Astrocyte (in vitro differentiated cells and primary cell): Measurements from ENCODE around the gene TNFRSF21. TPM values are rescaled to one million over a fixed set of nuclear protein-coding genes. Genes with fewer than 3 reads are reported as not detected.

Source experiments
- DNase-seq: peaks from one replicate; pipeline ENCODE4 v3.0.0-alpha.2; 2010; ENCODE audit warnings: low read depth
- FAIRE-seq: peaks from 2 replicates; lab custom pipeline; 2011; peaks lifted over from hg19 to GRCh38; lab: Jason Lieb, UNC
- H2AFZ ChIP-seq: 2 replicates; pipeline ENCODE4 v1.6.0; 2012; ENCODE audit warnings: low read depth, low read length, inconsistent platforms
- H3K27ac ChIP-seq: 2 replicates; pipeline ENCODE4 v1.5.1; 2011; ENCODE audit warnings: low read depth, low read length, inconsistent platforms
- H3K27me3 ChIP-seq: 2 replicates; pipeline ENCODE4 v1.6.0; 2011; ENCODE audit warnings: low read length, inconsistent platforms; ENCODE audit not compliant: insufficient read depth
- H3K36me3 ChIP-seq: 2 replicates; pipeline ENCODE4 v1.5.1; 2011; ENCODE audit warnings: low read length, inconsistent platforms; ENCODE audit not compliant: insufficient read depth
- H3K4me1 ChIP-seq: 2 replicates; pipeline ENCODE4 v1.5.1; 2011; ENCODE audit warnings: low read length, inconsistent platforms; ENCODE audit not compliant: insufficient read depth
- H3K4me2 ChIP-seq: 2 replicates; pipeline ENCODE4 v1.6.0; 2012; ENCODE audit warnings: low read length, inconsistent platforms
- H3K4me3 ChIP-seq: 2 replicates; pipeline ENCODE4 v1.5.1; 2011; ENCODE audit warnings: low read depth, mild to moderate bottlenecking, low read length, inconsistent platforms; ENCODE audit not compliant: insufficient read depth
- H3K79me2 ChIP-seq: 2 replicates; pipeline ENCODE4 v1.6.0; 2012; ENCODE audit warnings: mild to moderate bottlenecking, low read length, inconsistent platforms; ENCODE audit not compliant: insufficient read depth
- H3K9ac ChIP-seq: 2 replicates; pipeline ENCODE4 v1.6.0; 2012; ENCODE audit warnings: mild to moderate bottlenecking, low read length, inconsistent platforms
- H3K9me3 ChIP-seq: 2 replicates; pipeline ENCODE4 v1.5.1; 2012; ENCODE audit warnings: low read depth, mild to moderate bottlenecking, low read length, inconsistent platforms; ENCODE audit not compliant: insufficient read depth
- H4K20me1 ChIP-seq: 2 replicates; pipeline ENCODE4 v1.6.0; 2012; ENCODE audit warnings: low read length, inconsistent platforms; ENCODE audit not compliant: insufficient read depth
- H3K27ac Mint-ChIP-seq: one replicate; pipeline ENCODE4 v1.8.0; 2021; ENCODE audit warnings: mild to moderate bottlenecking, mixed read lengths; ENCODE audit not compliant: unreplicated experiment
- H3K27me3 Mint-ChIP-seq: one replicate; pipeline ENCODE4 v1.8.0; 2021; ENCODE audit warnings: low read depth, mixed read lengths; ENCODE audit not compliant: unreplicated experiment
- H3K36me3 Mint-ChIP-seq: one replicate; pipeline ENCODE4 v1.8.0; 2021; ENCODE audit warnings: low read depth, mixed read lengths; ENCODE audit not compliant: unreplicated experiment
- H3K4me1 Mint-ChIP-seq: one replicate; pipeline ENCODE4 v1.8.0; 2021; ENCODE audit warnings: low read depth, mixed read lengths; ENCODE audit not compliant: unreplicated experiment
- H3K4me3 Mint-ChIP-seq: one replicate; pipeline ENCODE4 v1.8.0; 2021; ENCODE audit warnings: mild to moderate bottlenecking, moderate library complexity, mixed read lengths; ENCODE audit not compliant: unreplicated experiment
- H3K9me3 Mint-ChIP-seq: one replicate; pipeline ENCODE4 v1.8.0; 2021; ENCODE audit warnings: mild to moderate bottlenecking, mixed read lengths; ENCODE audit not compliant: unreplicated experiment
- EZH2 ChIP-seq: IDR thresholded peaks from 2 replicates; pipeline ENCODE4 v1.6.1; 2012; ENCODE audit warnings: mild to moderate bottlenecking, low read length, inconsistent platforms; ENCODE audit not compliant: insufficient read depth
- total RNA-seq: library from RNA; stranded (reverse); gene quantifications from 2 replicates; pipeline ENCODE4 v1.2.1, GENCODE V29; 2021
- TF ChIP-seq, protein P1 (sequence below): IDR thresholded peaks from 2 replicates; pipeline ENCODE4 v1.5.1; 2011; ENCODE audit warnings: low read depth, mild to moderate bottlenecking, inconsistent platforms, low read length, moderate library complexity; ENCODE audit not compliant: insufficient read depth

TNFRSF21 gene
- total RNA-seq, 1 donor from 2014 or later, result 244 TPM

DNA sequence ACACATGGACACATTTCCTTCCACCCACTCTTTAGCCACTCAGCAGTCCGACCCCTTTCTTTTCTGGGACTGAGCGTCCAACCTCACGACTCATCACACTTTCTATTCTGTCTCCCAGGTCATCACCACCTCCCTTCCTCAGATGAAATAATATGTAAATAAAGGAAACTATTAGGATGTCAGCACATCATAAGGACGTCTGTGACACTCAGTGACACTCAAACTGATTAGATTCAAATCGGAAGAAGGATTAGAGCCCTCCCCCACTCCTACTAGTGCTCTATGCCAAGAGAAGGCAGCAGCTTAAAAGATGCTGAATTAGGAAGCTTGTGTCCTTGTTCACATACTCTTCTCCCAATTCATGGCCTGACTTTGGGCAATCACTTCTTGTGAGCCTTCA is 113.6 kb downstream of the TNFRSF21 start:
- Mint-ChIP-seq H3K4me1 (peaks cover 22% of the 10 kb centered on the region), H3K9me3 (no peaks in the 10 kb centered on the region), H3K27me3 (no peaks in the 10 kb centered on the region), H3K27ac (no peak overlapping the region), H3K4me3 (no peak overlapping the region), H3K36me3 (no peaks in the 10 kb centered on the region)
- TF ChIP-seq, protein P1, sequence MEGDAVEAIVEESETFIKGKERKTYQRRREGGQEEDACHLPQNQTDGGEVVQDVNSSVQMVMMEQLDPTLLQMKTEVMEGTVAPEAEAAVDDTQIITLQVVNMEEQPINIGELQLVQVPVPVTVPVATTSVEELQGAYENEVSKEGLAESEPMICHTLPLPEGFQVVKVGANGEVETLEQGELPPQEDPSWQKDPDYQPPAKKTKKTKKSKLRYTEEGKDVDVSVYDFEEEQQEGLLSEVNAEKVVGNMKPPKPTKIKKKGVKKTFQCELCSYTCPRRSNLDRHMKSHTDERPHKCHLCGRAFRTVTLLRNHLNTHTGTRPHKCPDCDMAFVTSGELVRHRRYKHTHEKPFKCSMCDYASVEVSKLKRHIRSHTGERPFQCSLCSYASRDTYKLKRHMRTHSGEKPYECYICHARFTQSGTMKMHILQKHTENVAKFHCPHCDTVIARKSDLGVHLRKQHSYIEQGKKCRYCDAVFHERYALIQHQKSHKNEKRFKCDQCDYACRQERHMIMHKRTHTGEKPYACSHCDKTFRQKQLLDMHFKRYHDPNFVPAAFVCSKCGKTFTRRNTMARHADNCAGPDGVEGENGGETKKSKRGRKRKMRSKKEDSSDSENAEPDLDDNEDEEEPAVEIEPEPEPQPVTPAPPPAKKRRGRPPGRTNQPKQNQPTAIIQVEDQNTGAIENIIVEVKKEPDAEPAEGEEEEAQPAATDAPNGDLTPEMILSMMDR, result no peak
- TF ChIP-seq EZH2, result no peak
- H3K36me3 ChIP-seq, result no peaks in the 10 kb centered on the region
- H3K27me3 ChIP-seq, result no peaks in the 10 kb centered on the region
- H3K9ac ChIP-seq, result no peak overlapping the region
- H3K4me2 ChIP-seq, result no peak overlapping the region
- H3K4me1 ChIP-seq, result no peaks in the 10 kb centered on the region
- H3K9me3 ChIP-seq, result no peaks in the 10 kb centered on the region
- no peaks in the 10 kb centered on the region for H4K20me1 ChIP-seq
- H3K79me2 ChIP-seq, result no peaks in the 10 kb centered on the region
- FAIRE-seq, result no peak
- H3K4me3 ChIP-seq, result no peak overlapping the region
- no peak overlapping the region for H2AFZ ChIP-seq
- no peak for DNase-seq
- H3K27ac ChIP-seq, result no peak overlapping the region

DNA sequence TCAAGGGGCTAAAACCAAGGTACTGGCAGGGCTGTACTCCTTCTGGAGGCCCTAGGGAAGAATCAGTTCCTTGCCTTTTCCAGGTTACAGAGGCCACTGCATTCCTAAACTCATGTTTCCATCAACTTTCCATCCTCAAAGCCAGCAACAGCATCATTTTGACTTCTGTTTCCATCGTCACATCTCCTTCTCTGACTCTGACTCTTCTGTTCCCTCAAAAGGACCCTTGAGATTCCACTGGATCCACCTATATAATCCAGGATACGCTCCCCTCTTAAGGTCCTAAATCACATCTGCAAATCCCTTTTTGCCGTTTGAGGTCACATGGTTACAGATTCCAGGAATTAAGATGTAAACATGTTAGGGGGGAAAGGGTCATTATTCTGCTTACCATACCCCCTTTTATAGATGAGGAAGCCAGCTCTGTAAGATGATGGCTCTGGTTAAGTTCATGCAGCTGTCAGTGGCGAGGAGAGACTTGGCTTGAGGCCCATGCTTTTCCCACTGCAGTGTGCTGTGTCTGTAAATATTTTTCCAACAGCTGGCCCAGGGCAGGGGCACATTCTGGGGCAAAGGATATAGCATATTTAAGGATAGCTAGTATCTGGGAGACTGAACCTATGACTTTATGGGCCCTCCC is 114.6 kb downstream of the TNFRSF21 start:
- no peak overlapping the region for H3K4me3 ChIP-seq
- Mint-ChIP-seq H3K4me1 (peaks cover 17% of the 10 kb centered on the region), H3K27me3 (no peaks in the 10 kb centered on the region), H3K4me3 (no peak overlapping the region), H3K9me3 (peaks cover under 1% of the 10 kb centered on the region), H3K27ac (peak overlapping the region; percentile 14), H3K36me3 (no peaks in the 10 kb centered on the region)
- H3K9ac ChIP-seq, result no peak overlapping the region
- no peak overlapping the region for H2AFZ ChIP-seq
- H3K79me2 ChIP-seq, result no peaks in the 10 kb centered on the region
- H3K27ac ChIP-seq, result no peak overlapping the region
- H3K9me3 ChIP-seq, result no peaks in the 10 kb centered on the region
- H3K27me3 ChIP-seq, result no peaks in the 10 kb centered on the region
- no peak overlapping the region for H3K4me2 ChIP-seq
- H4K20me1 ChIP-seq, result no peaks in the 10 kb centered on the region
- no peak for DNase-seq
- no peak for FAIRE-seq
- no peaks in the 10 kb centered on the region for H3K36me3 ChIP-seq
- TF ChIP-seq, protein P1, result no peak
- no peak for TF ChIP-seq EZH2
- no peaks in the 10 kb centered on the region for H3K4me1 ChIP-seq

DNA sequence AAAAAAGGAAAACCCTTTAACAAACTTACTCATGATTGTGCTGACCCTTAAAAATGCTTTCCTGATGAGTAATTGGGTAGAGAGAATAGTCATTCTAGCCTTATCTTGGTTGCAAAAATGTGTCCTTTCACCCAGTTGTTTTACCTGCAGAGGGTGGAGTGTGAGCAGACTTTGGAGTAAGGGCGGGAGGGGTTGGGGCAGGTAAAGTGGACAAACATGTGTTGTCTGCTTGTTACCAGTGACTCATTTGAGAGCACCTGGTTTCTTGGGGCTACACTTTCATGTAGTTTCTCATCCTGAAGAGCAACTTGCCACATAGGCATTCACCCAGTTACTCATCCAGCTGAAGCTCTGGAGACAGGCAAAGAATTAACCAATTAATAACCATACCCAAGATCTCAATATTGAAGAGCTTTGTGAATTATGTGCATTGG is 121.1 kb downstream of the TNFRSF21 start:
- no peaks in the 10 kb centered on the region for H4K20me1 ChIP-seq
- FAIRE-seq (peak; percentile 23), DNase-seq (peak; percentile 83)
- no peaks in the 10 kb centered on the region for H3K79me2 ChIP-seq
- H3K9me3 Mint-ChIP-seq, result peaks cover 4% of the 10 kb centered on the region
- peak overlapping the region; percentile 81 for H3K27ac Mint-ChIP-seq
- H3K27me3 Mint-ChIP-seq, result no peaks in the 10 kb centered on the region
- H2AFZ ChIP-seq, result no peak overlapping the region
- H3K4me1 ChIP-seq, result peaks cover 12% of the 10 kb centered on the region
- no peak overlapping the region for H3K9ac ChIP-seq
- H3K27me3 ChIP-seq, result no peaks in the 10 kb centered on the region
- TF ChIP-seq EZH2, result no peak
- TF ChIP-seq, protein P1, result no peak
- H3K4me2 ChIP-seq, result peak overlapping the region; percentile 53
- peaks cover 21% of the 10 kb centered on the region for H3K4me1 Mint-ChIP-seq
- no peaks in the 10 kb centered on the region for H3K36me3 ChIP-seq
- H3K27ac ChIP-seq, result no peak overlapping the region
- H3K4me3 ChIP-seq, result no peak overlapping the region
- no peak overlapping the region for H3K4me3 Mint-ChIP-seq
- no peaks in the 10 kb centered on the region for H3K9me3 ChIP-seq
- no peaks in the 10 kb centered on the region for H3K36me3 Mint-ChIP-seq
